A204.1 (cell line): ENCODE data around the gene AOPEP.
"Not testable (repeated sequence)": the region's sequence is repeated elsewhere in the genome, so short reads cannot be mapped to it uniquely, and the experiment has no call there.

Experiments used
- FAIRE-seq: peaks from 2 replicates; lab custom pipeline; 2012; peaks lifted over from hg19 to GRCh38; lab: Jason Lieb, UNC

Gene AOPEP

GRCh38 chr9:94870793-94871558 is 144.5 kb downstream of the AOPEP start:
- no peak for FAIRE-seq

GRCh38 chr9:94872083-94872833 is 145.8 kb downstream of the AOPEP start:
- FAIRE-seq, result no peak

GRCh38 chr9:94872891-94873511 is 146.5 kb downstream of the AOPEP start:
- no peak for FAIRE-seq

DNA sequence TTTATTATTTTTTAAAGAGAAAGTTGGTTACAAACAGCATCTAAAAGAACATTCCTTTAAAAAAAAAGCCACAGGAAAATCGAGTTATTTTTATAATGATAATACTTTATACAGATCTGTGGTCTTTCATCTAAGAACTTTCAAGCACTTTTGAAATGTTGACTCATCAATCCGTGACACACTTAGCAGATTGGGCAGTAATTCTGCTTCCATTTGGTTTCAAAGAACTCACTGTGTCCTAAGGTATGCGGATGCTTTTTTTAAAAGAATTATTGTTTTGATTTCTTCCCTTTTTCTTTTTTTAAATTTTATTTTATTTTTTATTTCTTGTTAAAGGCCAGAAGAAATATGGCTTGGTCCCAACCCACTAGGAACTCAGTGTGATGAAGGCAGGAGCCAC is 147.8 kb downstream of the AOPEP start:
- no peak for FAIRE-seq

DNA sequence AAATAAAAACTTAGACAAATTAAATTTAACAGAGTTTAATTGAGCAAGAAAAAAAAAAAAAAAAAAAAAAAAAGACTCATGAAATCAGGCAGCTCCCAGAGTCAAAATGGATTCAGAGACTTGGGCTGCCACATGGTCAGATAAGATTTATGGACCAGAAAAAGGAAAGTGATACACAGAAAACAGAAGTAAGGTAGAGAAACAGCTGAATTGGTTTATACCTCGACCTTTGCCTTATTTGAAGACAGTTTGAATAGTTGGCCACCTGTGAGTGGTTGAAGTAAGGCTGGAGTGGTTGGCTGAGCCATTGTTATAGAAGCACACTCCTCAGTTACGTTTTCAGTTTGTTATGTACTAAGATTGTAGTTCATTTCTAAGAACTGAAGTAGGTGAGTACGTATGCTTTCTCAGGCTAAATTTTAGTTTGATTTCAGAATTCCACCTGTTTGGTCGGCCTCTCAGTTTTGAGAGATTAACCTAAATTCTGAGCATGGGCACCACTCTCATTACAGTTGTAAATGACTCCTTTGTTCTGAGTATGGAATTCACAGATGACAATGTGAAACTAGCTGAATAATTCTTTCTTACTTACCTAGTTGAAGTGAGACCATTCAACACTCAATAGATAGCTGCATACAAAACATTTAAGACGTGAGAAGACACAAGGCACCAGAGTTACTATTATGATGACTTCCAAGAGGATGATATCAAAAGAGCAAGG is 149.0 kb downstream of the AOPEP start:
- no peak for FAIRE-seq

DNA sequence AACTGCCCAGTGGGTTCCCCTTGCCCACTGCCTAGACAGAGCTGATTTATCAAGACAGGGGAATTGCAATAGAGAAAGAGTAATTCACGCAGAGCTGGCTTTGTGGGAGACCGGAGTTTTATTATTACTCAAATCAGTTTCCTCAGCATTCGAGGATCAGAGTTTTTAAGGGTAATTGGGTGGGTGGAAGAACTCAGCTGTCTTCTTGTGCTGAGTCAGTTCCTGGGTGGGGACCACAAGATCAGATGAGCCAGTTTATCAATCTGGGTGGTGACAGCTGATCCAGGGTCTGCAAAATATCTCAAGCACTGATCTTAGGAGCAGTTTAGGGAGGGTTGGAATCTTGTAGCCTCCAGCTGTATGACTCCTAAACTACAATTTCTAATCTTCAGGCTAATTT is 152.3 kb downstream of the AOPEP start:
- not testable (repeated sequence) for FAIRE-seq

GRCh38 chr9:94879230-94879629 is 152.7 kb downstream of the AOPEP start:
- FAIRE-seq, result no peak

DNA sequence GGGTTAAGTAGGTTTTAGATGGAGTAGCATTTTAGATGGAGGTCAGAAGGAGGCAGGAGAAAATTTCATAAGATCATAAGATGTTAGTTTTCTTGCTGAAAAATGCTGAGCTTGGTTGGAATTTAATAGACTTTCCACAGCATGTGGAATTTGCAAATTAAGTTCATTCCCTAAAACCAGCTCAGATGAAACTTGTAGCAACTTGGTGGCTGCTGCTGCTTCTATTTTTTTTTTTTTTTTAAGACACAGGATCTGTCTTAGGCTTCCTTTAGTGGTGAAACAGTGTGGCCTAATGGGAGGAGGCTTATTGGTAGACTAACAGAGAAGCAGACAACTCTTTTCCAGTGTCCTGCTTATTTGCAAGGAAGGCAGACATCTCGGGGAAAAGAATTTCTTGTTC is 154.5 kb downstream of the AOPEP start:
- no peak for FAIRE-seq

DNA sequence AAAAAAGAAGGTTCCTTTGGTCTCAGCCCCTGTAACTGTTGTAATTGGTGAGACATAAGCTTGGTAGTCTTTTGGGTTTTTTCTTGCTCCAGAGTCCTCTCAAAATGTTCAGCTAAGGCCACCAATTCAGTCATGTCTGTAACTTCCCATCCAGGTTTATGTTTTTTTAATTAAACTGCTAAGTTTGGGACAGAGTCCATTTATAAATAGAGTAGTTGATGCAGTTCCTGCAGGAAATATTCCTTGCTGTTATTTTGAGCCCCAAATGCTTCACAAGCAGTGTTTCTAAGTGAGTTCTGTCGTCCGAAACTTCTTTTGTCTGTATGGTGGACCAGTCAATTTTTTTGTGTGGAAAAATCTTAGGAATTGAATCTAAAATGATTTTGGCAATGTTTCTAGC is 155.0 kb downstream of the AOPEP start:
- FAIRE-seq, result no peak

GRCh38 chr9:94881940-94882339 is 155.4 kb downstream of the AOPEP start:
- FAIRE-seq, result no peak

- FAIRE-seq, result no peak
Measured at GRCh38 chr9:94882966-94883641, 156.6 kb downstream of the AOPEP start.

- FAIRE-seq, result no peak
Measured at GRCh38 chr9:94885854-94886447, 159.5 kb downstream of the AOPEP start.

DNA sequence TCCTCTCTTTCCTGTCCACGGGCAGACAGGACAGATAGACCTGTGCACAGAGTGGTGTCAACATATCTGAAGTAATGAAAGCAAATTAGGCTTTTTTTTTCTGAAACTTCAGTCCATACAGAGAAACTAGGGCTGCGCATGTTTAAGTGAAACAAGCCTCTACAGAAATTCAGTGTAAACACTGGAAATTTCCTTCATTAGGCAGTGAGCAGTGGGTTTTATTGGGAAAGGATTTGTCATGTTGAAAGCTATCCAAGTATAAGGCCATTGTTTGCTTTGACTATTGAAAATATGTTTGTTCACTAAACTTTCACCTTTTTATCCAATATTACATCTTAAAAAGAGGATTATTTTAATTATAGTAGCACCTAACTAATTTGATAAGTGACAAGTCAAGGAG is 161.2 kb downstream of the AOPEP start:
- no peak for FAIRE-seq

DNA sequence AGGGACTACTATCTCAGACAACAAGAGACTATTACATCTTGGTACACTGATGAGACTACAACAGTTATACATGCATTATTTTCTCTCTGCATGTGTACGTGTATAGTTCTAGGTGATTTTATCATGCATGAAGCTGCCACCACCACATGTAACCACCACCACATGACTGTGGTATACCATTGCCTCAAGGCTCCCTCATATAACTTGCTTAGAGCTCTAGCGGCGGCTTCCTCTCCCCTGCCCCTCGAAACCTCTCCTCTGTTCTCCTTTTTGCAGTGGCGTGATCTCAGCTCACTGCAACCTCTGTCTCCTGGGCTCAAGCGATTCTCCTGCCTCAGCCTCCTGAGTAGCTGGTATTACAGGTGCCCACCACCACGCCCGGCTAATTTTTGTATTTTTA is 162.3 kb downstream of the AOPEP start:
- no peak for FAIRE-seq

DNA sequence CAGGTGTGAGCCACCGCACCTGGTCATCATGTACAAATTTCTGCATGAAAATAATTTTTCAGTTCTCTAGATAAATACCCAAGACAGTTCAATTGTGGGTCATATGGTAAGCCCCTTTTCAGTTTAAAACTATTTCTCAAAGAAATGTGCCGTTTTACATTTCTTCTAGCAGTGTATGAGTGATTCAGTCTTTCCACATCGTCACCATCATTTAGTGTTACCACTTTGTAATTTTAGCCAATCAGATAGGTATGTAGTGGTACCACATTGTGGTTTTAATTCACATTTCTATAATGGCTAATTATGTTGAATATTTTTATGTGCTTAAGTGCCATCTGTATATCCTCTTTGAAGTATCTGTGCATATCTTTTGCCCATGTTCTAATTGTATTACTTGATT is 163.1 kb downstream of the AOPEP start:
- FAIRE-seq, result no peak

DNA sequence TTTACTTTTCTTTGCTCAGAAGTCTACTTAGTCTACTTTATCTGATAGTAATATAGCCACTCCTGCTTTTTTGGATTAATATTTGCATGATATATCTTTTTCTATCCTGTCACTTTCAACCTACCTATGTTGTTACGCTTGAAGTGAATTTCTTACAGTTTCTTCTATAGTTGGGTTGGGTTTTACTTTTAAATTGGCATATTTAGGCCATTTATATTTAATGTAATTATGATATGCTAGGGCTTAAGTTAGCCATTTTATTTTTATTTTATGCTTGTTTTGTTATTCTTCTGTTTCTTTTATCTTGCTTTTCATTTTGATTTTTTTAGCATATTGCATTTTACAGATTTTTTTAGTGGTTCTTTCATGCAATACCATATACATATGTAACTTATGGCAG is 164.7 kb downstream of the AOPEP start:
- FAIRE-seq, result no peak

- no peak for FAIRE-seq
Measured at GRCh38 chr9:94892675-94893074, 166.2 kb downstream of the AOPEP start.

DNA sequence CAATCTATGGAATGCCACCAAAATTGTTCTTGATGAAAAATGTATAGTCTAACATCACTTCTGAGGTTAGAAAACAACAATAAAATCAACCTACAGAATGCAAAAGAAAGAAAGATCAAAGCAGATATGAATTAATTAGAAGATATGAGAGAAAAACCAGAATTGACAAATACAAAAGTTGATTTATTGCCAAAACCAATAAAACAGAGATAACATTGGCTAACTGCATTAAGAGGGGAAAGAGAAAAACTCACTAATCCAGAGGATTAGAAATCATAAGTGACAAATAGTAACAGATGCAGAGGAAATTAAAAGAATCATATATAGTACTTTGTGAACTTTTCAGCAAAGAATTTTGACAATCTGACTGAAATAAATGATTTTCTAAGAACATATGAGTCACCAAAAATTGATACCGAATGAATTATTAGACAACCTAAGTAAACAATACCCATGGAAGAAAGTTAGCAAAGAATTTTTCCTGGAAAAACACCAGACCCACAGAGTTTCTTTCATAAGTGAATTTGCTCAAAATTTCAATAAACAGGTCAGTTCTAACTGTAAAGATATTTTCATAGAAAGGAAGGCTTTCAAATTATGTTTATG is 167.7 kb downstream of the AOPEP start:
- no peak for FAIRE-seq

GRCh38 chr9:94895668-94896067 is 169.2 kb downstream of the AOPEP start:
- FAIRE-seq, result no peak

DNA sequence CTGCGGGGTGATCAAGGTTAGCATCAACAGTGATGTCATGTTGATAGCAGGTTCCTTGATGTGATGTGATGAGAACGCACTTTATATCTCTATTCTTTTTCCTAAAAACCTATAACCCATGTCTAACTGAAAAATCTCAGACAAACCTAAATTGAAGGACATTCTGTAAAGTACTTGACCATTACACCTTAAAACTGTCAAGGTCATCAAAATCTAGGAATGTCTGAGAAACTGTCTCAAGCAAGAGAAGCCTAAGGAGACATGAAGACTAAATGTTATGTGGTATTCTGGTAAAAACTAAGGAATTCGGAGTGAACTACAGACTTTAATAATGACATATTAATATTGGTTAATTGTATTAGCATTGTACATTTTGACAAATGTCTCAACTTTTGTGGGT is 170.0 kb downstream of the AOPEP start:
- FAIRE-seq, result no peak

DNA sequence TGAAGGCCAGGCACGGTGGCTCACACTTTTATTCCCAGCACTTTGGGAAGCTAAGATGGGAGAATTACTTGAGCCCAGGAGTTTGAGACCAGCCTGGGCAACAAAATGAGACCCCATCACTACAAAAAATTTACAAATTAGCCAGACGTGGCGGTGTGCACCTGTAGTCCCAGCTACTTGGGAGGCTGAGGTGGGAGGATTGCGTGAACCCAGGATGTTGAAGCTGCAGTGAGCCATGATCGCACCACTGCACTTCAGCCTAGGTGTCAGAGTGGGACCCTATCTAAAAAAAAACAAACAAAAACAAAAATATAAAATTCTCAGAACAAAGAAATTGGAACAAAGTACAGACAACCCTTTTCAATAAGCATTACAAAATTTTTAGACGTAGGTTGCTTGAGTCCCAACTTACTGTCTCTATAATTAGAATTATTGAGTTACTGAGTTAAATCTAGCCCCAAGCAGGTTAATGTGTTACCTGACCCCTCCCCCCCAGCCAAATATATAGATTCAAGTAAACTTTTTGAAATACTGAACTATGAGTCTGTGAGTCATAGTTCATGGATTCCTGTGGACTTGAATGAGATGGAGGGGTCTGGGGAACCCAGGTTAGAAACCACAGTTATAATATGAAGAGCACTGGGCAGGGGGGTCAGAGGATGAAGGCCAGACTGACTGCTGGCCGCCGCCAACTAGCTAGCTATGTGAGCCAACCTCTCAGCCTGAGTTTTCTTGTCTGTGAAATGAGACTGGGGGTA is 173.1 kb downstream of the AOPEP start:
- no peak for FAIRE-seq
